Endometrial microvascular endothelial cells (primary cell): ENCODE data around the gene GPR160. TPM values are rescaled to one million over a fixed set of nuclear protein-coding genes. Genes with fewer than 3 reads are reported as not detected.

Experiments used
- in situ Hi-C: cut with HindIII; loops from 2 replicates; pipeline ENCODE4 v1.10.0; 2017; ENCODE audit warnings: low sequenced_read_pairs, low pct_unique_long_range_greater_than_20kb; ENCODE audit errors: inconsistent ontology term
- total RNA-seq: library from RNA; depleted of rRNA; stranded (reverse); fragments of >200 nt; gene quantifications from one replicate; pipeline ENCODE4 v1.2.3, GENCODE V29; 2015; ENCODE audit errors: inconsistent ontology term

Gene GPR160
- total RNA-seq, 1 donor from 2014 or later, result 2.8 TPM

GRCh38 chr3:170023165-170023564 lies 14.6 kb upstream of the GPR160 start:
- in situ Hi-C loops, result no loop called here

GRCh38 chr3:170024581-170024980 lies 13.2 kb upstream of the GPR160 start:
- in situ Hi-C loops, result no loop called here

- in situ Hi-C loops, result no loop called here
Observed at GRCh38 chr3:170027233-170028102, 10.3 kb upstream of the GPR160 start.

- in situ Hi-C loops, result no loop called here
Observed at GRCh38 chr3:170033489-170033888, 4.3 kb upstream of the GPR160 start.

- in situ Hi-C loops, result no loop called here
Observed at GRCh38 chr3:170038434-170039110, 777 bp downstream of the GPR160 start.

GRCh38 chr3:170040418-170040817 lies 2.6 kb downstream of the GPR160 start:
- in situ Hi-C loops, result no loop called here

GRCh38 chr3:170043506-170043905 lies 5.7 kb downstream of the GPR160 start:
- in situ Hi-C loops, result no loop called here

- in situ Hi-C loops, result no loop called here
Observed at GRCh38 chr3:170044271-170044670, 6.5 kb downstream of the GPR160 start.

- in situ Hi-C loops, result no loop called here
Observed at GRCh38 chr3:170044795-170045244, 7.0 kb downstream of the GPR160 start.

GRCh38 chr3:170046269-170047132 lies 8.7 kb downstream of the GPR160 start:
- in situ Hi-C loops, result no loop called here

- in situ Hi-C loops, result no loop called here
Observed at GRCh38 chr3:170047133-170047404, 9.3 kb downstream of the GPR160 start.

- in situ Hi-C loops, result no loop called here
Observed at GRCh38 chr3:170049146-170050000, 11.6 kb downstream of the GPR160 start.

GRCh38 chr3:170050753-170051152 lies 13.0 kb downstream of the GPR160 start:
- in situ Hi-C loops, result no loop called here

- in situ Hi-C loops, result no loop called here
Observed at GRCh38 chr3:170052398-170052797, 14.6 kb downstream of the GPR160 start.

GRCh38 chr3:170054204-170054603 lies 16.4 kb downstream of the GPR160 start:
- in situ Hi-C loops, result no loop called here

- in situ Hi-C loops, result no loop called here
Observed at GRCh38 chr3:170055209-170055608, 17.4 kb downstream of the GPR160 start.

- in situ Hi-C loops, result no loop called here
Observed at GRCh38 chr3:170056710-170057454, 19.1 kb downstream of the GPR160 start.

GRCh38 chr3:170057550-170057949 lies 19.8 kb downstream of the GPR160 start:
- in situ Hi-C loops, result no loop called here
